ENCODE results near the gene LCT. TPM values are rescaled to one million over a fixed set of nuclear protein-coding genes. Genes with fewer than 3 reads are reported as not detected.

LCT gene
- total and polyA plus RNA-seq, 9 of the 15 experiments (the other 6 are each of a cell fraction or from before 2014, with no cell fraction given) = 0.01 to 0.04 (median 0.03) TPM; not detected in 4

DNA sequence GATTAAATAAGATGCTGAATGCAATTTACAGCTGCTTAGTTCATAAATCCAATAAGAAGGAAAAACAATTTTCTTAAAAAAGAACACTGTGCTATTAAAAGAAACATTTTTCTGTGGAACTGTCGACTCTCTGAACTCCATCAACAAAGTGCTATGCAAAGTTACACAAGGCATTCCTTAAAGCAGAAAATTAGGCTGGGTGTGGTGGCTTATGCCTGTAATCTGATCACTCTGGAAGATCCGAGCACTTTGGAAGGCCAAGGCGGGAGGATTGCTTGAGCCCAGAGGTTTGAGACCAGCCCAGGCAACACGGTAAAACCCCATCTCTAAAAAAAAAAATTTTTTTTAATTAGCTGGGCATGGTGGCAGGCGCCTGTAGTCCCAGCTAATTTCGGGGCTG, 26.2 kb upstream of the LCT start:
- H3K36me3 ChIP-seq (ENCODE audit: control insufficient read depth, insufficient read depth, low read length) = peaks cover 90% of the 10 kb centered on the region
- H2AFZ ChIP-seq (ENCODE audit: low read depth, low read length) = no peak overlapping the region
- TF ChIP-seq KAT2B (IDR thresholded peaks at IDR 0.05; ENCODE audit: low read depth, low read length) = no peak
- TF ChIP-seq SIX5 (IDR thresholded peaks at IDR 0.05; ENCODE audit: borderline replicate concordance in 1 of 2, insufficient read depth in 1 of 2, low read depth in 1 of 2, low read length in 2 of 2) = no peak
- no peak for TF ChIP-seq NR2F6 (CRISPR knock-in tag; IDR thresholded peaks at IDR 0.05)
- no peak for TF ChIP-seq STAG1 (CRISPR knock-in tag; IDR thresholded peaks at IDR 0.05; ENCODE audit: borderline replicate concordance)
- no peak for TF ChIP-seq BRD9 (IDR thresholded peaks at IDR 0.05; ENCODE audit: low read depth, partially characterized antibody)
- no peak for TF ChIP-seq ZNF384 (IDR thresholded peaks at IDR 0.05; ENCODE audit: low read depth, low read length)
- TF ChIP-seq RBBP5 (IDR thresholded peaks at IDR 0.05; ENCODE audit: borderline replicate concordance, insufficient read depth, low read length, poor library complexity, severe bottlenecking) = no peak
- TF ChIP-seq XRCC4 (IDR thresholded peaks at IDR 0.05; ENCODE audit: extremely low read depth, insufficient read depth, insufficient read length) = no peak
- no peak for TF ChIP-seq MAFF (IDR thresholded peaks at IDR 0.05; ENCODE audit: low read length)
- TF ChIP-seq ZNF644 (tag; IDR thresholded peaks at IDR 0.05; ENCODE audit: low read depth) = no peak
- no peak for TF ChIP-seq POLR3A (IDR thresholded peaks at IDR 0.05; ENCODE audit: borderline replicate concordance, extremely low read depth, insufficient read depth, insufficient read length)
- TF ChIP-seq, protein P1, sequence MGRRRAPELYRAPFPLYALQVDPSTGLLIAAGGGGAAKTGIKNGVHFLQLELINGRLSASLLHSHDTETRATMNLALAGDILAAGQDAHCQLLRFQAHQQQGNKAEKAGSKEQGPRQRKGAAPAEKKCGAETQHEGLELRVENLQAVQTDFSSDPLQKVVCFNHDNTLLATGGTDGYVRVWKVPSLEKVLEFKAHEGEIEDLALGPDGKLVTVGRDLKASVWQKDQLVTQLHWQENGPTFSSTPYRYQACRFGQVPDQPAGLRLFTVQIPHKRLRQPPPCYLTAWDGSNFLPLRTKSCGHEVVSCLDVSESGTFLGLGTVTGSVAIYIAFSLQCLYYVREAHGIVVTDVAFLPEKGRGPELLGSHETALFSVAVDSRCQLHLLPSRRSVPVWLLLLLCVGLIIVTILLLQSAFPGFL (CRISPR knock-in tag; IDR thresholded peaks at IDR 0.05) = no peak
- no peak for TF ChIP-seq ZNF24 (IDR thresholded peaks at IDR 0.05)
- TF ChIP-seq SMAD1 (IDR thresholded peaks at IDR 0.05; ENCODE audit: low read depth, low read length, partially characterized antibody) = no peak
- no peak for TF ChIP-seq TEAD4 (IDR thresholded peaks at IDR 0.05; ENCODE audit: low read length)
- TF ChIP-seq TEAD4 (CRISPR knock-in tag; IDR thresholded peaks at IDR 0.05; ENCODE audit: borderline replicate concordance) = no peak
- TF ChIP-seq SETDB1 (IDR thresholded peaks at IDR 0.05; ENCODE audit: low read length) = no peak
- TF ChIP-seq ZNF134 (CRISPR knock-in tag; conservative IDR thresholded peaks at IDR 0.05) = no peak
- no peak for TF ChIP-seq HNRNPH1 (optimal IDR thresholded peaks at IDR 0.05; ENCODE audit: low read depth, low read length)
- no peak for TF ChIP-seq HMGN3 (IDR thresholded peaks at IDR 0.05; ENCODE audit: borderline replicate concordance, extremely low read depth, insufficient read length, low read depth, low read length)
- no peaks in the 10 kb centered on the region for H3K9me1 ChIP-seq (ENCODE audit: control insufficient read depth, insufficient read depth, low read length)
- no peak overlapping the region for H3K4me3 ChIP-seq
- no peaks in the 10 kb centered on the region for H4K20me1 ChIP-seq (replicated peaks; ENCODE audit: control insufficient read depth, insufficient read depth, low read length)
- BruUV-seq (replicated peaks) = no TSS peak
- intact Hi-C loops (cut with micrococcal nuclease) (loop anchor here (10.0 kb wide), 1 partner anchor 328 kb away; the partner anchor contains the start of genes R3HDM1 and ZRANB3), in situ Hi-C loops (cut with MboI) (no loop called here)
- H3K9me3 ChIP-seq (replicated peaks; ENCODE audit: control insufficient read depth, insufficient read depth, low read depth, low read length) = no peaks in the 10 kb centered on the region
- H3K27ac ChIP-seq (ENCODE audit: extremely low read depth, low read depth, low read length) = no peak overlapping the region
- H3K79me2 ChIP-seq (ENCODE audit: control insufficient read depth, insufficient read depth, low read length) = 0 out of 3 replicates have a peak, but pooled peaks cover 3% of the 10 kb centered on the region
- FAIRE-seq = no peak
- no peaks in the 10 kb centered on the region for H3K27me3 ChIP-seq (ENCODE audit: control insufficient read depth in 2 of 2, insufficient read depth in 2 of 2, low read length in 2 of 2)
- POLR2A ChIA-PET = interaction anchor here (1.3 kb wide), 1 partner anchor 13 kb away, joined by 4 read pairs; the partner anchor contains the start of gene MCM6
- H3K4me2 ChIP-seq (ENCODE audit: insufficient read depth, low read length) = no peak overlapping the region
- H3K4me1 ChIP-seq (replicated peaks in 1 of 2; ENCODE audit: control insufficient read depth in 2 of 2, insufficient read depth in 2 of 2, low read length in 2 of 2) = no peaks in the 10 kb centered on the region
- 83% methylated on average over 6 of the region's 6 CpGs for WGBS (ENCODE audit: insufficient coverage, low coverage, missing lambda C conversion rate)
- no peak overlapping the region for H3K9ac ChIP-seq (ENCODE audit: insufficient read depth in 1 of 2, low read depth in 2 of 2, low read length in 2 of 2)
- no peak for ATAC-seq
- DNase-seq (ENCODE audit: extremely low read depth in 1 of 4, low spot score in 3 of 4) = no peak
- CTCF ChIA-PET (ENCODE audit: low intra/inter-chr PET ratio) = no interaction called here

All from K562 (cell line).